Middle frontal gyrus (tissue), 1 donor: Measurements from ENCODE around the gene LAD1.
A peak's percentile ranks its signal among the peaks of the same experiment; 100 is the strongest.

Experiments used
- DNase-seq: peaks from one replicate; pipeline ENCODE4 v3.0.0-alpha.2; 2015; ENCODE audit warnings: low spot score; ENCODE audit errors: extremely low spot score

LAD1 gene

GRCh38 chr1:201419746-201420607, 20.9 kb upstream of the LAD1 start:
- no peak for DNase-seq

DNA sequence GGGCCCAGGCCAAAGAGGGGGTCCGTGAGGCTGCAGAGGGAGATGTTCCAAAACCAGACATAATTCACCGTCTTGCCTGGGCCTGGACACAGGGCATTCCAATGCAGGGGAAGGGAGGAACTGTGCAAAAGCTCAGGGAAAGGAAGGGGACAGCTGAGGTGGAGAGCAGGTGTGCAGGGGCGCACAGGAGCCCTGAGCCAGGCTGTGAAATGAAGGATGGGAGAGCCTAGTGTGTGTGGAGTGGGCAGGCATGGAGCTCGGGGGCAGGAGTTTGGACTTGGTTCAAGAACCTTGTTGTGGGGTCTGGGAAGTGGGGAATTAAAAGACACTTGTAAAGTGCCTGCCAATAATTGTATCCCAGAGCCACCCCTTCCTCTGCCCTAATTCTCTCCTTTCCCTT, 20.1 kb upstream of the LAD1 start:
- DNase-seq, result no peak

DNA sequence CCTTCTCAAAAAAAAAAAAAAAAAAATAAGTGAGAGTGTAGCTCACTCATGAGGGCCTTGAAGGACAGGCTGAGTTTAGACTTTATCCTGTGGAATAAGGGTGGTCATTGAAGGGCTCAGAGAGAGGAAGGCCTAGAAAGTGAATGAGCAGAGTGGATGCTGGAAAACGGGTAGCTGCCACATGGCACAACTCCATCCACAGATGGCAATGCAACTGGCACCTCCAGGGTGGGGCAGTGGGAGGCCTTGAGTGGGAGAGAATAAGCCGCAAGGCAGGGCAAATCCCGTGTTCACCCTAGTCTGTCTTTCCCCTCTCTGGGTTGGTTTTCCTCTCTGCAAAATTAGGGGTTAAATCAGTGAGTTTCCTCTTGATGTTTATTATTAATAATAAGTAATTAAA, 19.3 kb upstream of the LAD1 start:
- DNase-seq, result no peak

DNA sequence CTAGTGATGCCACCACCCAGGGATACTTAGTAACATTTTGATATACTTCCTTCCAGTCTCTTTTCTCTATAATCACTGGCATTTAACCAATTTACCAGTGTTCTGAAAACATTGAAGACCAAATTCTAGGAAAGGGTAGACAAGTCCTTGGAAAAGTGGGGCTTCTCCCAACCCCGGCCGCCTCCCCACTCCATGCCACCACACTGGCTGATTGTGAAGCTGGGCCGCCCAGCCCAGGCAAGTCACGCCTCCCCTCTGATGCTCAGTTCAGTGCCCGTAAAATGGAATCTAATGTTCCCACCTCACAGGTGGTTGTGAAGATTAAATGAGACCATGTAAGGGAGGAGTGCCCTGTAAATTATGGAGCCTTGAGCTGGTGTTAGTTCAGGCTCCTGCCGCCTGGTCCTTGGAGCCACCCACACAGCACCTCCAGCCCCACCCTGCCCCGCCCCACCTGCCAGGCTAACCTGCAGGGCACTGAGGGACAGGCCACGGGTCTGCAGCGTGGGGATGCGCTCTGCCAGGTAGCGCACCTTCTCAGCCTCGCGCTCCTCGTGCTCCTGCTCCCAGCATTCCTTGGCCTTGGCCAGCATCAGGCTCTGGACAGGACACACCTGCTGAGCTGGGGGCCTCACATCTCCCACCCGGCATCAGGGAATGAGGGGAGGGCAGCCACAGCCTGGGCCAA, 15.1 kb upstream of the LAD1 start:
- DNase-seq, result no peak

DNA sequence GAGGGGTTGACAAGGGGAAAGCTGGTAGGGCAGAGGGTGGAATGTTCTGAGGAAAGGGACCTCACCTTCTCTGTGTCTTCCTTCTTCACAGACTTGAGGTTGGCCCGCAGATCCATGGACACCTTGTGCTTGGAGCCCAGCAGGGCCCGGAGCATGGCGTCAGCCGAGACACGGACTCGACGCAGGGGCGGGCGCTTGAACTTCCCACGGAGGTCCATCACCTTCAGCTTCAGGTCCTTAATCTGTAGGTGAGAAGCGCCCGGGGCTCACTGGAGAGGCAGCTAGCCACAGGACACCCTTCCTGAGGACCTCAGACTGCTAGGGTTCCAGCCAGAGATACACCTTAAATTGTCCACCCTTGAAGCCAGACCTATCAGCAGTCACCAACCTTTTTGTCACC, 12.2 kb upstream of the LAD1 start:
- DNase-seq, result no peak

DNA sequence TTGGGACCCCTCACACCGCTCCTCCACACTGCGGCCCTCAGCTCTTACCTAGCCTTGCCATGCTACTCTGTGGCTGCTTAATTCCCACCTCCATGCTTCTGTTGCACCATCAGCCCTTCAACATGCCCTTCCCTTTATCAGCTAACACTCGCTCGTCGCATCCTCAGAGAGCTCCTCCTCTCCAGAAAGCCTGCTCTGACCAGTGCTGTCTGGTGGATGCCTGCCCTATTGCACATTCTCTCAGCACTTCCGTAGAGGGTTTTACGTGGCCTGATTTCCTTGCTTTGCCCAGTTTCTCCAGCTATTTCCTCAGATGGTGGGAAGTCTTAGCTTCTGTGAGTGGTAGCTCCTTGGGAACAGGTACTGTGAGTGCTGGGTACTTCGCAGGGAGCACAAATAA, 10.3 kb upstream of the LAD1 start:
- DNase-seq, result no peak

GRCh38 chr1:201408834-201409200, 9.7 kb upstream of the LAD1 start:
- no peak for DNase-seq

GRCh38 chr1:201408176-201408833, 9.2 kb upstream of the LAD1 start:
- peak; percentile 12 for DNase-seq

DNA sequence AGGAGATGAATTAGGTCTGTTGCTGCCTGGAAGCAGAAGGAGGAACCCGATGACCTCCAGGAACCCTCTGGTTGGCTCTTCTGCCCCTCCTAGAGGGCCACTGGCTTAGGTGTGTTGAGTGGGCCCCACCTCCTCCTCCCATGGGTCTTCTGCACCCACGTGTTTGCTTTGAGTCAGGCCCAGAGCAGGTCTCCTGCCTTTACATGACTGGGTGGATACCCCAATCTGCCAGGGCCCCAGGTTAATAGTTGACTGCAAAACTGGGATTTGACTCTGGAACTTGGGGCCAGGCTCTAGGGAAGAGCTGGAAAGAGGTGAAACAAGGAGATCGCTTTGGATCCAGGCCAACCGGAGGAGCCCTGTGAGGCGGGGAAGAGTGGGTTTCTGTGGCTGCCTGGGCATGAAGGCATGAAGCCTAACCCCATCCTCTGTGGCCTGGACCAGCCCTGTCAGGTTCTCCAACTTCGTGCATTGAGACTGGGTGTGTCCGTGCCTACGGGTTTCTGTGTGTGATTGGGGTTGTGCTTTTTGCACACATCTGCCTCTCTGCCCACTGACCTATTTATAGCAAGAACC, 7.8 kb upstream of the LAD1 start:
- no peak for DNase-seq

GRCh38 chr1:201405484-201405831, 6.3 kb upstream of the LAD1 start:
- DNase-seq, result no peak

DNA sequence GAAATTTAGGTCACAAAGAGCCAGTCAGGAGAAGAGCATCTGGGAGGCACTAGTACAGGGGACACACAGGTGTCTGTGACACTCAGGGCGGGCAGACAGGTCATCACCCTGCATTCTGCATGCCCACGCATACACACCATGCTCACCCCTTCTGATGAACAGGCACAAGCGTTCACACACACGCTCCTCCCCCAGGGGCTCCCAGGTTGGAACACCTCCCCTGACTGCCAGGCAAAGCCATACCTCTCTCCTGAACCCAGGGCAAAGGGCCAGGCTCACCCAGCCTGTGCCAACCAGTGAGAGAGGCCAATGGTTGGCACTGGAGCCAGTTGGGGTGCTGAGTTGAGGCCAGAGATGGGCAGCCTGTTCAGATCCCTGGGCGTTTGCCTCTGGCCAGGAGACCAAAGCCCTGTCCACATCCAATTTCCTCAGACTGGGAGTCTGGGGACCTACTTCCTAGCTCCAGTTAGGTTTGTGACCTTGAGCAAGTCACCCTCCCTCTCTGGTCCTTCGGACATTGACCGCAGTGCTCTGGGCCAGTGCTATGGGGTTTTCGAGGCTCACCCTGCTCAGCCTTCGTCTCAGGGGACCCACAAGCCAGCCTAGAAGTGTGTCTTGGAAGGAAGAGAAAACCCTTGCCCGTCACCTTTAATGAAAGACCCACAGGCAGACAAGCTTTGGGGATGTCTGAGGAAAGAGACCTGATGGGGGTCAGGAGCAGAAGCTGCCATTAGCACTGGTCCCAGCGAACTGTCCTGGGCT, 5.8 kb upstream of the LAD1 start:
- no peak for DNase-seq

DNA sequence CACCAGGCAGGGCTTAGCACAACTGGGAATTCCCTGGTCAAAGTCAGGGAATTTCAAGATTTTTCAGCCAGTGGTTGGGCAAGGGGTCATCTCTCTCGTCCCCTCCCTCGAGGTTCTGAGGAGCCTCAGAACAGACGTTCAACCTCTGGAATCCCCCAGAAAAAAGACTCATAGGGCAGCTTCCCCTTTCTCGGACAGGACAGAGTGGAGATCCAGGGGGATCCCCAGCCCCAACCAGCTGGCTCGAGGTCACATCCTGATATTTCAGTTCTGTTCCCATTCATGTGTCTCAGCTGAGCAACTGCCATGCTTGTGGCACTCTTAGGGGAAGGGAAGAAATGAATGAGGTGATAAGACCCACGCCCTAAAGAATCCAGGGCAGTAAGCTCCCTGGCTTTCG, 4.9 kb upstream of the LAD1 start:
- no peak for DNase-seq

GRCh38 chr1:201403359-201403758, 4.2 kb upstream of the LAD1 start:
- DNase-seq, result no peak

- DNase-seq, result no peak
Observed at GRCh38 chr1:201401700-201402099, 2.6 kb upstream of the LAD1 start.

DNA sequence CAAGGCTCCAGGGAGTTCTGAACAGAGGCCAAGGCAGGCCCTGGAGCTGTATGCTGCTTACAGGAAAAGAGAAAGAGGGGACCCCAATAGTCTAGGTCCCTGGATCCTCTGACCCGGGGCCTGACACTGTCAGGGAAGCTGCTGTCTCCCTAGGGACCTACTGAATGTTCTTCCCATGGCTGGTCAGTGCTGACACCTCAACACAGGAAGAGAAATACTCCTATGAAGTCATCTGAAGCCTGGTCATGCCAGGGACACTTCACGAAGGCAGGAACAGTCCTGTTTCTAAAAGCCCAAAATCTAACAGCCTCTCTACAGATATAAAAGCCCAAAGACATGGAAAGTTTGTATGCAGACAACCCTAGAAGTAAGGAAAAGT, 1.7 kb upstream of the LAD1 start:
- DNase-seq, result no peak

GRCh38 chr1:201400212-201400851, 1.2 kb upstream of the LAD1 start:
- no peak for DNase-seq

- DNase-seq, result no peak
Observed at GRCh38 chr1:201399352-201400126, 415 bp upstream of the LAD1 start.

- DNase-seq, result no peak
Observed at GRCh38 chr1:201397675-201398074, 1.4 kb downstream of the LAD1 start.

- no peak for DNase-seq
Observed at GRCh38 chr1:201396861-201397464, 2.2 kb downstream of the LAD1 start.

DNA sequence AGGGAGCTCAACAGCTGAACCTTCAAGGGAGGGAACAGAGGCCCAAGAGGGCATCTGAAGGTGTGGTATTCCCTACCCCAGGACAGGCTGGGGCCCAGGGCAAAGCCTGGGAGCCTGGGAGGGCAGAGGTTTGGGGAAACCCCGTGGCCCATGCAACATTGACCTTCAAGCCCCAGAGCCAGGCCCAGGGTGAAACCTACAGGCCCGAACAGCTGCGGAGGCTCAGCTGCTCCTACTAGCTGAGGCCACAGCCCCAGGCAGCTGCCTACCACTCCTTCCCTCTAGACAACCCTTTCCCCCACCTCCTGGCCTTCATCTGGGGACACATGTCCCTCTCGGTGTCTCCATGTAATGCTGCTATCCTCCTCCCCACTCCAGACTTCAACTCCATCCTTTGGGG, 3.2 kb downstream of the LAD1 start:
- no peak for DNase-seq
